Measurements from ENCODE around the gene CEP131.

The CEP131 gene

DNA sequence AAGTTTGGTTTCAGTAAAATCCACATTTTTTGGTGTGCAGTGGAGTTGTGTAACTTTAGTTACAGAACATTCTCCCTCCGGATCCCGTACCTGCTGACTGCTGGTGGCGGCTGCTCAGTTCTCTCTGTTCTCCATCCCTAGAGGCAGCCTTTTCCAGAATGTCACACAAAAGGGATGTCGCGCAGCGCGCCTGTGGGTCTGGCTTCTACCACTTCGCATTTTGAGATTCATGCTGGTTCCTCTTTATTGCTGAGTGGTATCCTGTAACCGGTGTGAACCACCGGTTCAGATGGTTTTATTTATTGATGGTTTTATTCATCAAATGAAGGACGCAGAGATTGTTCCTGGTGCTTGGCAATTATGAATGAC, 981 bp upstream of the CEP131 start:
- no peak for DNase-seq (ENCODE audit: low read depth)

DNA sequence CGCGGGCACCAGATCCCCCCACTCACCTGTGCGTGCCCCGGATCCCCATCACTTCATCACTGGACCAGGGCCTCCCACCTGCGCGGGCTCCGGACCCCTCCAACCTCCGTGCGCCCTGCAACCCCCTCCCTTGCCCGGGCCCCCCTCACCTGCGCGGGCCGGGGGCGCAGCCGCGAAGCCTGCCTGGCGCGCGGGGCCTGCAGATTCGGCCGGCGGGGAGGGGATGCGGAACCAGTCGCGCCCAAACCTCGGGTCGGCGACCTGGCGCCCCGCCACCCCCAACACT, 202 bp downstream of the CEP131 start:
- no peak for DNase-seq (ENCODE audit: low read depth)

GRCh38 chr17:81221842-81222619, 734 bp downstream of the CEP131 start:
- no peak for DNase-seq (ENCODE audit: low read depth)

DNA sequence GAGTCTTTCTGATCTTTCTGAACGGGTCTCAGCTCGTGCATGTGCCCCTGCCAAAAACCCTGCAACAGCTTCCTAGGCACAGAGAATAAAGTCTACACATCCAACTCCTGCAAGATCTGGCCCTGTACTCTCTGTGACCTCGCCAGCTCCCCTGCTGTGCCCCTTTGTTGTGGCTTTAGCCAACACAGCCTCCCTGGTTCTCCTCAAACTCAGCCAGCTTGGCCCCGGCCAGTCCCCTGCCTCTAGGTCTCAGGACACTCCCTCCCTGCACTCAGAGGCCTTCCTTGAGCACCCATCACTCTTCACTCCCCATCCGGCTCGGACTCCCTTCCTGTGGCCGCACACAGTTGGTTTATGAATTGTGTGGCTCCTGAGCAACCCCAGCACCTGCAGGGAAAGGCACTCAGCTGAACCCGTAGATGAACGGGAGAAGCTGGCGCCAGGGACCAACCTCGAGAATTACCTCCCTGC, 1.4 kb downstream of the CEP131 start:
- DNase-seq (ENCODE audit: low read depth), result no peak

DNA sequence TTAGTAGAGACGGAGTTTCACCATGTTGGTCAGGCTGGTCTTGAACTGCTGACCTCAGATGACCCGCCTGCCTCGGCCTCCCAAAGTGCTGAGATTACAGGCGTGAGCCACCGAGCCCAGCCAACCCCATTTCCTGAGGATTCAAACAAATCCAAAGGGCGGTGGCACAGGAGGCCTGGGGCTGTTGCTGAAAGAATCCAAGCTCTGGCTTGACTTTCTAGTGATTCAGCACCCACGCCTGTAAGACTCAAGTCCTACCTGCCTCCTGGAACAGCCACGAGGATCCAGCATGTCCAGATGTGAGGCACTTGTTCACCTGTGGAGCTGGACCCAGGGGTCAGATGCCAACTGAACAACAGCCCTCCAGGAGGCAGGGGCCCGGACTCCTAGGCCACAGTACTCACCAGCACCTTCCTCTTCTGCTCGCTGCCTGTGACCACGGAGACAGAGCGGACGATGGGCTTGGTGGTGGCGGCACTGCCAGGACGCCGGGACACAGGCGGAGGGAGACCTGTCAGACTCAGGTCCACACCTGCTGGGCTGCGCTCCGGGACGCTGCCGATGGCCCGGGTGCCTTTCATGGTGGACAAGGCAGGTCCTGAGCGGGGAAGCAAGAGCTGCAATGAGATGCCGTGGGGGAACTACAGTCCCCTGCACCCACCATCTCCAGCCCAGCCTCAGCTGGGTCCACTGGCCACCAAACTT, 3.1 kb downstream of the CEP131 start:
- DNase-seq (ENCODE audit: low read depth), result no peak

- DNase-seq (ENCODE audit: low read depth), result no peak
Measured at GRCh38 chr17:81218991-81219390, 3.8 kb downstream of the CEP131 start.

- DNase-seq (ENCODE audit: low read depth), result no peak
Measured at GRCh38 chr17:81218459-81218858, 4.3 kb downstream of the CEP131 start.

- no peak for DNase-seq (ENCODE audit: low read depth)
Measured at GRCh38 chr17:81217491-81217890, 5.3 kb downstream of the CEP131 start.

GRCh38 chr17:81213978-81214377, 8.8 kb downstream of the CEP131 start:
- no peak for DNase-seq (ENCODE audit: low read depth)

DNA sequence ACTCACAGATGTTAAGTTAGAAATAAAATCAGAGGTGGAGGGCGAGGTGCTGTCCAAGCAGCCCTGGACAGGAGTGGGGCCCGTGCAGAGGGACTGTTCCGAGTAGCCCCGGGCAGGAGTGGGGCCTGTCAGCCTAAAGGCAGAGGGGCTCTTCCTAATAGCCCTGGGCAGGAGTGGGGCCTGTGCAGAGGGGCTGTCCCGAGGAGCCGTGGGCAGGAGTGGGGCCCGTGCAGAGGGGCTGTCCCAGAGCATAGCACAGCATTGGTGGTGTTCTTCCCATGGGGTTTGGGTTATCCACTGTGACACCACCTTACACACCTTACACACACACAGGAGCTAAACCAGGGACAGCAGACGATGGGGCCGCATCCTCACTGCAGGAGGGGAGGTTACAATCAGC, 10.4 kb downstream of the CEP131 start:
- no peak for DNase-seq (ENCODE audit: low read depth)

DNA sequence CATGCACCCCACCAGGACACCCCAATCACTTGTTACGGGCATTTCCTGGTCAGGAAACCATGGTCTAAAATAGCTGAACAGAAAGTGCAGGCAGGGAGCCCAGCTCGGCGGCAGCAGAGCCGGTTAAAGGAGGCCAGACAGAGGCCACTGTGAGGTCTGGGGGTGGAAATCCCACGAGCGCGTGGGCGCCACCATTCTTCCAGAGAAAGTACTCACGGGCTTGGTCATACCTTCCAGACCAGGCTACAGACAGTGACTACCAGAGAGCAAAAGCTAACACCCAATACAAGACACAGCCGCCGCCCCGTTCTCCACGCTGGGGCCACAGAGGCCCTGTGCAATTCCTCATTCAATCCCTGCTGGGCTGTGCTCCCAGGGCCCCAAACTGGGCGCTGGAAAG, 11.9 kb downstream of the CEP131 start:
- no peak for DNase-seq (ENCODE audit: low read depth)

- no peak for DNase-seq (ENCODE audit: low read depth)
Measured at GRCh38 chr17:81210466-81210865, 12.3 kb downstream of the CEP131 start.

- DNase-seq (ENCODE audit: low read depth), result no peak
Measured at GRCh38 chr17:81209141-81209540, 13.6 kb downstream of the CEP131 start.

GRCh38 chr17:81208651-81209050, 14.1 kb downstream of the CEP131 start:
- no peak for DNase-seq (ENCODE audit: low read depth)

DNA sequence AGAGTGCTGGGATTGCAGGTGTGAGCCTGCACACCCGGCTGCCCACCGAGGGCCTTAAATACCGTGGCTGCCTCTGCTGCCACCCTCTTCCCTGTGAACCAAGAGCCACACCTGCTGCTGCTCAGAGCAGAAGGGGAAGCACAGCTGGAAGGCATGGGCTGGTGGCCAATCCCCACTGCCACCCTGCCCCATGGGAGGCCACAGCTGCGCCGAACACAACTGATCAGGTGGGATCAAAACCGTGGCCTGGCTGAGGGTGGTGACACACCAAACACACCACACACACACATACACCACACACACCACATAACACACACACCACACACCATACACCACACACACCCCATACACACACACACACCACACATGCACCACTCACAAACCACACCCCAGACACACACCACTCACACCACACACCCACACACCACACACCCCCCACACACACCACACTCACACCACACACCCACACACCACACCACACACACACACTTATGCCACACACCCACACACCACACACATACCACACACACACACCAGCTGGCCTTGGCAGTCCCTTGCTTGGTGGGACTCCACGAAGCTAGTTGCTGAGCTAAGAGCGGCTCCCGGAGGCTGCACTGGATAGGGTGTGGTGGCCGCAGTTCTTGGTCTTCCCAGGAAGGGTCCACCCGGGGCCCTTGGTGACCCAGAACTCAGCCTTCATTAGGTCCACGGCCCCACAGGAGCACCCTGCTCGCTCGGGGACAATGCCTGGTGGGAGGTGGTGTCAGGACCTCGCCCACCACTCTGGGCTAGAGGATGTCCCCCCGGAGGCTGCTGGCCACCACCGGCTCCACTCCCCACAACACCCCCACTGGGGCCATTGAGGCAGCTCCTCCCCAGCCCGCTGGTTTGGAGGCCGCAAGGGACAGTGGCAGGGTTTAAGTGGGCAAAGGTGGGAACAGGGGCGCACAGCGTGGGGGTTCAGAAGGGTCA, 14.9 kb downstream of the CEP131 start:
- no peak for DNase-seq (ENCODE audit: low read depth)

DNA sequence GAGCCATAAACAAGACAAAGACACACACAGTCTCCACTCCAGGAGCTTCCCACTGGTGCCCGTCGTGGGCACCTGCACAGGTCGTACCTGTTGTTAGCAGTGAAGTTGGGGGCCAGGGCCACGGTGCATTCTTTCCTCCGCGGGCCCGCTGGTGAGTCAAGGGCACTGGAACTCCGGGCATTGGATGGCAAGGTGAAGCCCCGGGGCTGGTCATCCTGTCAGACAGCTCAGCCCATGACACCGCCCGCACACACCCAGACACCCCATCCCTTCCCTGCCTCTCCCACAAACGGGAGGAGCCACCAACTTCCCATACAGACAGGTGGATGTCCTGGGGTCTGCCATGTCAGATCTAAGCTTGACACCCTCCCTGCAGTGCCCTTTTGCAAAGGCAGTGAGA, 16.1 kb downstream of the CEP131 start:
- no peak for DNase-seq (ENCODE audit: low read depth)

DNA sequence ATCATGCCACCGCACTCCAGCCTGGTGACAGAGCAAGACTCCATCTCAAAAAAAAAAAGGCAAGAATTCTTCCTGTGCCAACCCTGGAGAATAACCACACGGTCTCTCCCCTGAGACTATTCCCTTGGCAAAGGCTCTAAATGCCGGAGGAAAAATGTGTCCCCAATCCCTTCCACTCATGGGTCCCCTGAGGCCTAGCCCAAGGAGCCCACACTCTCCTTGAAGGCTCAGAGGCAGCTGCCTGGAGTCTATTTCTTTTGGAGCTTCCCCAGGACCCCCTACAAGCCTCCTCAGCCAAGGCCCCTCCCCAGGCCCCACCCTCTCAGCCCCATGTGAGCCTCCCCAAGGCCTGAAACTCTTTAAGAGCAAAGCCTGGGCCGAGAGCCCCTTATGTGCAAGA, 16.6 kb downstream of the CEP131 start:
- DNase-seq (ENCODE audit: low read depth), result no peak

DNA sequence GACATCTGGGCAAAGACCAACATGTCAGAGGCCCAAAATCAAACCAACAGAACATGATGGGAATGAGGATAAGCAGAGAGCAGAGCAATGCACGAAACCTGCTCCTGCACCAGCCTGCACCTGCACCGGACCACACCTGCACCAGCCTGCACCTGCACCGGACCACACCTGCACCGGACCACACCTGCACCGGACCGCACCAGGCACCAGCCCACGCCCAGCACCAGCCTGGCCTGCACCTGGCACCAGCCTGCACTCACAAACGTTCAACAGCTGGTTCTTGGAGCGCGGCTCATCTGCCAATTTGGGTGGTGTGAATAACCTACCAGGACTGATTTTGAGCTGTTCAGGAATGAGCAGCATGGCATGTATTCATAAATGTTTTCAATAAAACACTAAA, 18.2 kb downstream of the CEP131 start:
- no peak for DNase-seq (ENCODE audit: low read depth)

GRCh38 chr17:81203136-81203535, 19.6 kb downstream of the CEP131 start:
- no peak for DNase-seq (ENCODE audit: low read depth)

GRCh38 chr17:81202318-81202717, 20.4 kb downstream of the CEP131 start:
- DNase-seq (ENCODE audit: low read depth), result no peak

DNA sequence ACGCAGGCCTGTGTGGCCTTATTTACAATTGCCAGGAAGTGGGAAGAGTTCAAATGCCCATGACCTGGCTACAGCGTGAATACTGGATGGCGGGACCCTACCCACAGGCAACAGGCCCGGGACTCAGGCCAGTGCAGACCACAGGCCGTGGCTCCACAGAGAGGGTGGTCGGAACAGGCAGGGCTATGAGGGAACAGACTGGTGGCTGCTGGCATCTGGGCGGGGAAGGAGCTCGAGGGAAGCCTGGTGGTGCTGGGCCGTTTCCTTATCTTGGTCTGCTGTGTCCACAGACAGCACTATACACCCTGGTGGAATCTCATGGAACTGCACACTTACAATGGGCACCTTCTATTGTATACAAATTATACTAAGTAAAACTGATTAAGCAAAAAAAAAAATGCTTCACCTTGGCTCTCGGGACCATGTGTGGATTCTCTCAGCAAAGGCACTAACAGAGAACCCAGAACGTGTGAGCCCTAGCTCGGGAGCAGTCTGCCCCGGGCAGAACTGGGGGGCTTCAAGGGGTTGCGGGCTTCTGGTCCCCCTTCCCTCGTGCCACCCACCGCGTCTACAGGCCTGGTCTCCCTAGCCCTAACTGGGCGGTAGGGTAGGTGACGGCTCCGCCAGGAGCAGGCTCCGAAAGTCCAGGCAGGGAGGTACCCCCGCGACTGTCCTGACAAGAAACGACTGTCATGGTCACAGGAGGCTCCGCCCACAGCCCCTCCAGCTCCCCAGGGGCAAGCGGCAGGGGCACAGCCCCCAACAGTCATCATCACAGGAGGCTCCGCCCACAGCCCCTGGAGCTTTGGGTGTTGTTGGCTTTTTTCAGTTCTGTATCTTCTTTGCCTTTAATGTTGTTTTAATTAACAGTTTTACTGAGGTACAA, 21.8 kb downstream of the CEP131 start:
- DNase-seq (ENCODE audit: low read depth), result no peak

DNA sequence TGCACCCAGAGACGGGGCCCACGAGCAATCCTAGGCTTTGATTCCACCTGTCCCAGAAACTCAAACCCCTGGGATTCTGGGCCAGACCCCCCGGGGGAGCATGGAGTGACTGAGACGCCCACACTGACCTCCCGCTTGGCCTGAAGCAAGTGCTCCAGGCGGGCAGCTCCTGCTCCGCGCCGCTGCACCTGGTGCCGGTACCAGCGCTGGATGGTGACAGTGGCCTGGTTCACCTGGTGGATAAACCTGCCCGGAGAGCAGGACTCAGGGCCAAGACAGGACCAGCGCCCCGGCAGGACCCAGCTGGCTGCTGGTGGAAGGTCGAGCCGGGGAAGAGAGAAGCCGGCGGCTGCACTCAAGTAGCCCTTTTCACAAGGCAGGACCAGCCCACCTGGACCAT, 22.6 kb downstream of the CEP131 start:
- no peak for DNase-seq (ENCODE audit: low read depth)
